Ascending aorta (tissue), 2 donors: ENCODE data around the gene NSRP1. TPM values are rescaled to one million over a fixed set of nuclear protein-coding genes. Genes with fewer than 3 reads are reported as not detected.

Experiments
- DNase-seq, 2 donors: peaks; one replicate each; pipeline ENCODE4 v3.0.0-alpha.2; 2019; ENCODE audit warnings: low spot score in 2 of 2
- H3K27ac ChIP-seq, 2 donors: fragments of 200-600 bp; sonication (generic); one replicate each; pipeline ENCODE4 v1.5.1; 2016 to 2017; ENCODE audit warnings: mild to moderate bottlenecking in 1 of 2
- H3K27me3 ChIP-seq: fragments of 200-600 bp; sonication (generic); one replicate; pipeline ENCODE4 v1.5.1; 2017
- H3K36me3 ChIP-seq, 2 donors: fragments of 200-600 bp; sonication (generic); one replicate each; pipeline ENCODE4 v1.5.1; 2016
- H3K4me1 ChIP-seq, 2 donors: fragments of 200-600 bp; sonication (generic); one replicate each; pipeline ENCODE4 v1.5.1; 2016 to 2017; ENCODE audit warnings: mild to moderate bottlenecking in 1 of 2
- H3K4me3 ChIP-seq, 2 donors: fragments of 200-600 bp; sonication (generic); one replicate each; pipeline ENCODE4 v1.5.1; 2016 to 2017; ENCODE audit warnings: mild to moderate bottlenecking in 1 of 2
- H3K9me3 ChIP-seq, 2 donors: fragments of 200-600 bp; sonication (generic); one replicate each; pipeline ENCODE4 v1.5.1; 2016
- intact Hi-C: fragments of 100-400 bp; cut with DNase I; formaldehyde crosslinking; loops from one replicate; pipeline ENCODE4 v1.15.1; 2023
- total RNA-seq: library from RNA; depleted of rRNA; stranded (reverse); fragments of >200 nt; gene quantifications from one replicate; pipeline ENCODE4 v1.1.0, GENCODE V29; 2016
- TF ChIP-seq, protein P1 (sequence below), 3 experiments: fragments of 200-600 bp in 2 of 3; fragments of 450-650 bp in 1 of 3; sonication (generic) in 2 of 3; IDR thresholded peaks; one replicate each; pipeline ENCODE4 v1.5.1; 2016 to 2019; ENCODE audit warnings: antibody characterized with exemption in 3 of 3, mild to moderate bottlenecking in 1 of 3, moderate library complexity in 1 of 3

NSRP1 gene
- total RNA-seq, 1 donor from 2014 or later, result 5.1 TPM

DNA sequence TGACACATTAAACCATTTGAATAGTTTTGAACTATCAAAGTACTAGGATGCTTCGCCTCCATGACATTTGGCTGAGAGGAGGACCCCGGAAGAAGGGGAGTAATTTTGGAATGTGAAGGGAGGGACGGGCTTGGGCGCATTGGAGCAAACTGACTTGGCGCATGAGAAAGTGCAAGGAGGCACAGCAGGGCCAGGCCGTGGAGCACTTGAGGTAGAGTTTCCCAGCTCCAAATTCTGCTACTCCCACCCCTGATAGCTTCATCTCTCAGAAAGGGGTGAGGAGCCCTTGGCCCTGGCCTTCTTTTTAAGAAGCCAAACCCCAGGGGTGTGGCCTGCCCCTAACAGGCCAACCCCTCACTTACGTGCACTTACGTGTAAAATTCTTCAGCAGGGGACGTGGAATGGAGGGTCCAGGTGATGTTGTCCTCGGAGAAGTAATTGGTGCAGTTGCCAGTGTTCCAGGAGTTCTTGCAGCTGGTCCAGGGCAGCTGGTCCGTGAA, 101.2 kb downstream of the NSRP1 start:
- TF ChIP-seq, protein P1, sequence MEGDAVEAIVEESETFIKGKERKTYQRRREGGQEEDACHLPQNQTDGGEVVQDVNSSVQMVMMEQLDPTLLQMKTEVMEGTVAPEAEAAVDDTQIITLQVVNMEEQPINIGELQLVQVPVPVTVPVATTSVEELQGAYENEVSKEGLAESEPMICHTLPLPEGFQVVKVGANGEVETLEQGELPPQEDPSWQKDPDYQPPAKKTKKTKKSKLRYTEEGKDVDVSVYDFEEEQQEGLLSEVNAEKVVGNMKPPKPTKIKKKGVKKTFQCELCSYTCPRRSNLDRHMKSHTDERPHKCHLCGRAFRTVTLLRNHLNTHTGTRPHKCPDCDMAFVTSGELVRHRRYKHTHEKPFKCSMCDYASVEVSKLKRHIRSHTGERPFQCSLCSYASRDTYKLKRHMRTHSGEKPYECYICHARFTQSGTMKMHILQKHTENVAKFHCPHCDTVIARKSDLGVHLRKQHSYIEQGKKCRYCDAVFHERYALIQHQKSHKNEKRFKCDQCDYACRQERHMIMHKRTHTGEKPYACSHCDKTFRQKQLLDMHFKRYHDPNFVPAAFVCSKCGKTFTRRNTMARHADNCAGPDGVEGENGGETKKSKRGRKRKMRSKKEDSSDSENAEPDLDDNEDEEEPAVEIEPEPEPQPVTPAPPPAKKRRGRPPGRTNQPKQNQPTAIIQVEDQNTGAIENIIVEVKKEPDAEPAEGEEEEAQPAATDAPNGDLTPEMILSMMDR (IDR thresholded peaks at IDR 0.05), result no peak
- intact Hi-C loops, result no loop called here
- no peak for DNase-seq
- Histone ChIP-seq H3K27ac (no peak overlapping the region), H3K27me3 (no peaks in the 10 kb centered on the region), H3K4me3 (no peak overlapping the region), H3K4me1 (no peaks in the 10 kb centered on the region), H3K36me3 (no peaks in the 10 kb centered on the region), H3K9me3 (no peaks in the 10 kb centered on the region)

DNA sequence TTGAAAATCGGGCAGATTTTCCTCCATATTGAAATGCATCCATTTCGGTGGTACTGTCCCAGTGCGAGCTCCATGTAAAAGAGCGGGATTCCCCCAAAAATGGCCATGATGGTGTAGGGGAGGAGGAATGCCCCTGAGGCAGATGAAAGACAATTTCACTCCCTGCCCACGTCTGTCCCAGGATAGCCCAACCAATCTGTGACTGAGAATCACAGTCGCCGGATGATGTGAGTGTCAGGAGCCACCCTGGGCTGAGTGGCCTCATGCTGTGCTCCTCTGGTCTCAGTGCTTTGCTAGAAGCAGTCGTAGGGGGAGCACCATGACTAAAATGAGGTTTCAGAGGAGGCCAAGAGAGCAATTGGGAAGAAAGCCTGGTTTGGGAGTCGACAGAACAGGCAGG, 102.2 kb downstream of the NSRP1 start:
- H3K4me1 ChIP-seq, result no peaks in the 10 kb centered on the region
- H3K9me3 ChIP-seq, result no peaks in the 10 kb centered on the region
- no peaks in the 10 kb centered on the region for H3K27me3 ChIP-seq
- H3K36me3 ChIP-seq, result no peaks in the 10 kb centered on the region
- TF ChIP-seq, protein P1 (IDR thresholded peaks at IDR 0.05), result no peak
- no peak for DNase-seq
- intact Hi-C loops, result no loop called here
- no peak overlapping the region for H3K27ac ChIP-seq
- no peak overlapping the region for H3K4me3 ChIP-seq

DNA sequence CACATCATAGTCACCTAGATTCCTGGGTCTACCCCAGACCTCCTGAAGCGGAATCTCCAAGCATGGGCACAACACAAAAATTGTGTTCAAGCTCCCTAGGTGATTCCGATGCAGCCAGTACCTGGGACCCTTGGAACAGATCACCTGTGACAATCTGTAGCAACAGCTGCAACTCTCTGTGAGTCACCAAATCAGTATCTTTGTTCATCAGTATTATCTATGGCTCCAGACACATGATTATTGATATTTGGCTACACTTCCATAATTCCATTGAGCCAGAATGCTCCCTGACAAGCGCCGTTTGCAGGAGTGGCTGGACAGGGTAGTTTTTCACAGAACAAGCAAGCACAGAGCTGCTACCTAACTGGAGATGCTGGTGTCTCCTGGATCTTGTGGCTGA, 102.7 kb downstream of the NSRP1 start:
- Histone ChIP-seq H3K4me3 (no peak overlapping the region), H3K4me1 (no peaks in the 10 kb centered on the region)
- DNase-seq, result no peak

DNA sequence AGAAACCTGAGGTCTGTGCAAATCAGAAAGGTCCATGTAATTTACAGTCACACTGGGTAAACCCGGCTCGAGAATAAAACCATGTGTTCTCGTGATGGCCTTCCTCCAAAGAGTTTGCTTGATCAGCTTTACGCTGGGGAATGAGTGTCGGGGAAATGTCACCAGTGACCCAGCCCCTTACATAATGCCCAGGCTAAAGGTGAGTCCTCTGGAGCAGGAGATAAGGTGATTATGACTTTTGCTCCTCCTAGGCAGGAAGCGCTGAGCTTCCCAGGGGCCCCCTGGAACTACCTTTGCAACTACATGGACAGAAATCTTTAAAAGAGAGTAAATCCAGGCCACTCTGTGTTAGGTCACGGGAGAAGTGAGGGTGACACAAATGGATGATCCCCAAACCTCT, 103.2 kb downstream of the NSRP1 start:
- TF ChIP-seq, protein P1 (IDR thresholded peaks at IDR 0.05), result no peak
- no peaks in the 10 kb centered on the region for H3K4me1 ChIP-seq
- DNase-seq, result no peak
- intact Hi-C loops, result no loop called here
- H3K9me3 ChIP-seq, result no peaks in the 10 kb centered on the region
- H3K4me3 ChIP-seq, result no peak overlapping the region
- H3K27me3 ChIP-seq, result no peaks in the 10 kb centered on the region
- no peak overlapping the region for H3K27ac ChIP-seq
- no peaks in the 10 kb centered on the region for H3K36me3 ChIP-seq

More for the DNA sequence above, 102.7 kb downstream of the NSRP1 start:
- intact Hi-C loops, result no loop called here
- TF ChIP-seq, protein P1 (IDR thresholded peaks at IDR 0.05), result no peak
- Histone ChIP-seq H3K9me3 (no peaks in the 10 kb centered on the region), H3K27me3 (no peaks in the 10 kb centered on the region), H3K27ac (no peak overlapping the region), H3K36me3 (no peaks in the 10 kb centered on the region)

DNA sequence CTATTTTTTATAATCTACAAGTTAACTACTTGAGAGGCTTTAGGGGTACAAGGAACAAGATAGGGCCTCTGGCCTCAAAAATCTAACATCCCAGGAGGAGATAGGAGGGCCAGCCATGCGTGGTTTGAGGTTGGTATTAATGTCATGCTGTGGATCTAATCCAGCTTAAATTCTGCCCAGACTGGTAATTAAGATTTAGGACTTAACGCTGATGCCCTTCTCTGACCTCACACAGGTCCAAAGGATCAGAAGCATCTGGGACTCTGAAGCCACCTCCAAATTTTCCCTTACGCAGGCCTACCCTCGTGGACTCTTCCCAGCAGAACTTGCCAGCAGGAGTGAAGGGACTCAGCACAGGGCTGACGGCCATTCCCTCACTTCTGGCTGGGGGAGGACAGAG, 103.8 kb downstream of the NSRP1 start:
- H3K27me3 ChIP-seq, result no peaks in the 10 kb centered on the region
- H3K4me3 ChIP-seq, result no peak overlapping the region
- TF ChIP-seq, protein P1 (IDR thresholded peaks at IDR 0.05), result no peak
- H3K4me1 ChIP-seq, result no peaks in the 10 kb centered on the region
- H3K27ac ChIP-seq, result no peak overlapping the region
- intact Hi-C loops, result no loop called here
- no peak for DNase-seq
- no peaks in the 10 kb centered on the region for H3K9me3 ChIP-seq
- H3K36me3 ChIP-seq, result no peaks in the 10 kb centered on the region

DNA sequence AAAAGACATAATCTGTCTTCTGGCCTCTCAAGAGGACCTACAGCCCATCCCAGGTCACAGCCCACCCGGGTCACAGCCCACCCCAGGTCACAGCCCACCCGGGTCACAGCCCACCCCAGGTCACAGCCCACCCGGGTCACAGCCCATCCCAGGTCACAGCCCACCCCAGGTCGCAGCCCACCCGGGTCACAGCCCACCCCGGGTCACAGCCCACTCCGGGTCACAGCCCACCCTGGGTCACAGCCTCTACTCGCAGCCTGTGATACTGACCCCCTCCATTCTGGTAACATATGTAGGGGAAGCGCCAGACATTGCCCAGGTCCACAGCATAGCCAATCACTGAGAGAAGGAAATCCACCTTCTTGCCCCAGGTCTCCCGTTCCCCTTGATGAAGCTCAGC, 104.7 kb downstream of the NSRP1 start:
- TF ChIP-seq, protein P1 (IDR thresholded peaks at IDR 0.05), result no peak
- Histone ChIP-seq H3K4me3 (no peak overlapping the region), H3K27me3 (no peaks in the 10 kb centered on the region), H3K27ac (no peak overlapping the region), H3K36me3 (no peaks in the 10 kb centered on the region), H3K4me1 (no peaks in the 10 kb centered on the region), H3K9me3 (no peaks in the 10 kb centered on the region)
- intact Hi-C loops, result no loop called here
- DNase-seq, result no peak
